Measurements from ENCODE around the gene FMNL2.
"Not testable (repeated sequence)": the region's sequence is repeated elsewhere in the genome, so short reads cannot be mapped to it uniquely, and the experiment has no call there.

FMNL2 gene

GRCh38 chr2:152519581-152519952 lies 184.6 kb downstream of the FMNL2 start:
- no peak for DNase-seq (ENCODE audit: low spot score)

- DNase-seq (ENCODE audit: low spot score): no peak
Measured at GRCh38 chr2:152520759-152521158, 185.8 kb downstream of the FMNL2 start.

GRCh38 chr2:152522446-152522845 lies 187.5 kb downstream of the FMNL2 start:
- DNase-seq (ENCODE audit: low spot score): not testable (repeated sequence)

- no peak for DNase-seq (ENCODE audit: low spot score)
Measured at GRCh38 chr2:152523091-152523490, 188.1 kb downstream of the FMNL2 start.

- DNase-seq (ENCODE audit: low spot score): peak; percentile 34
Measured at GRCh38 chr2:152525277-152525838, 190.4 kb downstream of the FMNL2 start.

- no peak for DNase-seq (ENCODE audit: low spot score)
Measured at GRCh38 chr2:152529420-152530115, 194.6 kb downstream of the FMNL2 start.

- DNase-seq (ENCODE audit: low spot score): no peak
Measured at GRCh38 chr2:152532241-152532640, 197.3 kb downstream of the FMNL2 start.

- no peak for DNase-seq (ENCODE audit: low spot score)
Measured at GRCh38 chr2:152534460-152535135, 199.6 kb downstream of the FMNL2 start.

GRCh38 chr2:152537081-152537651 lies 202.2 kb downstream of the FMNL2 start:
- no peak for DNase-seq (ENCODE audit: low spot score)

- DNase-seq (ENCODE audit: low spot score): no peak
Measured at GRCh38 chr2:152539424-152539823, 204.4 kb downstream of the FMNL2 start.

- no peak for DNase-seq (ENCODE audit: low spot score)
Measured at GRCh38 chr2:152541712-152542111, 206.7 kb downstream of the FMNL2 start.

- no peak for DNase-seq (ENCODE audit: low spot score)
Measured at GRCh38 chr2:152542337-152542994, 207.5 kb downstream of the FMNL2 start.

- peak; percentile 60 for DNase-seq (ENCODE audit: low spot score)
Measured at GRCh38 chr2:152542995-152543481, 208.1 kb downstream of the FMNL2 start.

GRCh38 chr2:152543717-152544116 lies 208.7 kb downstream of the FMNL2 start:
- DNase-seq (ENCODE audit: low spot score): no peak

GRCh38 chr2:152544638-152545037 lies 209.7 kb downstream of the FMNL2 start:
- DNase-seq (ENCODE audit: low spot score): no peak

- no peak for DNase-seq (ENCODE audit: low spot score)
Measured at GRCh38 chr2:152546230-152546837, 211.4 kb downstream of the FMNL2 start.

- DNase-seq (ENCODE audit: low spot score): no peak
Measured at GRCh38 chr2:152548111-152548875, 213.3 kb downstream of the FMNL2 start.

GRCh38 chr2:152548996-152549395 lies 214.0 kb downstream of the FMNL2 start:
- DNase-seq (ENCODE audit: low spot score): no peak

GRCh38 chr2:152549423-152549822 lies 214.4 kb downstream of the FMNL2 start:
- DNase-seq (ENCODE audit: low spot score): no peak

- no peak for DNase-seq (ENCODE audit: low spot score)
Measured at GRCh38 chr2:152550386-152550785, 215.4 kb downstream of the FMNL2 start.

- DNase-seq (ENCODE audit: low spot score): no peak
Measured at GRCh38 chr2:152552888-152553287, 217.9 kb downstream of the FMNL2 start.

Measured in RKO (cell line).